Panc1 (cell line): Measurements from ENCODE around the gene IFNG-AS1. TPM values are rescaled to one million over a fixed set of nuclear protein-coding genes. Genes with fewer than 3 reads are reported as not detected.

Source experiments
- ATAC-seq: fragments of 200-7000 bp; cut with Tn5 transposase; 2 replicates; pipeline ENCODE4 v1.9.1; 2020; ENCODE audit warnings: mild to moderate bottlenecking, moderate library complexity
- BruUV-seq: library from RNA; stranded (reverse); fragments of 400-500 nt; replicated peaks from 2 replicates; lab custom pipeline; 2021; lab: Mats Ljungman, UMichigan
- CTCF ChIA-PET: fragments of 300-600 bp; sonication (Branson Sonifier 250); formaldehyde crosslinking; loops from one replicate; lab custom pipeline; 2022; ENCODE audit warnings: antibody characterized with exemption; lab: Charles Lee
- POLR2A ChIA-PET: fragments of 300-600 bp; sonication (Branson Sonifier 250); formaldehyde crosslinking; loops from one replicate; lab custom pipeline; 2022; ENCODE audit warnings: antibody characterized with exemption; lab: Charles Lee
- DNase-seq: peaks from one replicate; pipeline ENCODE4 v3.0.0-alpha.2; 2010; ENCODE audit warnings: low read depth, low spot score
- H3K27ac ChIP-seq: 2 replicates; pipeline ENCODE4 v1.5.1; 2011; ENCODE audit warnings: mild to moderate bottlenecking, low read length, inconsistent platforms
- H3K27me3 ChIP-seq: fragments of 200-500 bp; sonication (Bioruptor generic); 2 replicates; pipeline ENCODE4 v1.6.0; 2014; ENCODE audit warnings: low read length, inconsistent platforms; ENCODE audit not compliant: control insufficient read depth, insufficient read depth
- H3K36me3 ChIP-seq: fragments of 200-500 bp; sonication (Bioruptor generic); 2 replicates; pipeline ENCODE4 v1.5.1; 2014; ENCODE audit warnings: inconsistent platforms, mild to moderate bottlenecking, low read length, moderate library complexity; ENCODE audit not compliant: control insufficient read depth, insufficient read depth
- H3K4me1 ChIP-seq: 2 replicates; pipeline ENCODE4 v1.5.1; 2011; ENCODE audit warnings: inconsistent platforms, mild to moderate bottlenecking, low read length, moderate library complexity; ENCODE audit not compliant: control insufficient read depth, insufficient read depth
- H3K4me3 ChIP-seq, 2 experiments: 2 replicates each; pipeline ENCODE4 v1.5.1; 2011 to 2012; ENCODE audit warnings: low read depth in 2 of 2, low read length in 2 of 2, mild to moderate bottlenecking in 2 of 2, inconsistent platforms in 1 of 2, moderate library complexity in 1 of 2
- H3K9me3 ChIP-seq: fragments of 200-500 bp; sonication (Bioruptor generic); 2 replicates; pipeline ENCODE4 v1.5.1; 2014; ENCODE audit warnings: low read depth, mild to moderate bottlenecking, inconsistent platforms, low read length, moderate library complexity; ENCODE audit not compliant: control insufficient read depth, insufficient read depth
- POLR2AphosphoS5 ChIP-seq: IDR thresholded peaks from 2 replicates; pipeline ENCODE4 v1.6.1; 2012; ENCODE audit warnings: mild to moderate bottlenecking, low read depth, low read length, moderate library complexity
- SIN3A ChIP-seq: IDR thresholded peaks from 2 replicates; pipeline ENCODE4 v1.6.1; 2012; ENCODE audit warnings: low read depth, mild to moderate bottlenecking, low read length, moderate library complexity, borderline replicate concordance; ENCODE audit not compliant: insufficient read depth
- TCF7L2 ChIP-seq: IDR thresholded peaks from 2 replicates; pipeline ENCODE4 v1.6.1; 2011; ENCODE audit warnings: mild to moderate bottlenecking, low read depth, low read length, inconsistent platforms
- in situ Hi-C: cut with HindIII; loops from 2 replicates; pipeline ENCODE4 v1.10.0; 2016; ENCODE audit warnings: low sequenced_read_pairs, low pct_unique_long_range_greater_than_20kb
- intact Hi-C: fragments of 100-400 bp; cut with micrococcal nuclease; formaldehyde crosslinking; loops from one replicate; pipeline ENCODE4 v1.10.0; 2022; ENCODE audit not compliant: unreplicated experiment
- total RNA-seq: library from RNA; stranded (reverse); gene quantifications from one replicate; pipeline ENCODE4 v1.2.1, GENCODE V29; 2021; ENCODE audit not compliant: unreplicated experiment
- TF ChIP-seq, protein P1 (sequence below), 2 experiments: IDR thresholded peaks; 2 replicates each; pipeline ENCODE4 v1.6.1; 2011 to 2012; ENCODE audit warnings: low read depth in 2 of 2, control low read depth in 1 of 2, low read length in 1 of 2, mild to moderate bottlenecking in 1 of 2, moderate library complexity in 1 of 2; ENCODE audit not compliant: insufficient read depth in 1 of 2
- TF ChIP-seq, protein P2 (sequence below): fragments of 450-650 bp; IDR thresholded peaks from 2 replicates; pipeline ENCODE4 v1.5.1; 2017; ENCODE audit warnings: mild to moderate bottlenecking

IFNG-AS1 gene
- total RNA-seq, 1 experiment from 2014 or later: not detected

DNA sequence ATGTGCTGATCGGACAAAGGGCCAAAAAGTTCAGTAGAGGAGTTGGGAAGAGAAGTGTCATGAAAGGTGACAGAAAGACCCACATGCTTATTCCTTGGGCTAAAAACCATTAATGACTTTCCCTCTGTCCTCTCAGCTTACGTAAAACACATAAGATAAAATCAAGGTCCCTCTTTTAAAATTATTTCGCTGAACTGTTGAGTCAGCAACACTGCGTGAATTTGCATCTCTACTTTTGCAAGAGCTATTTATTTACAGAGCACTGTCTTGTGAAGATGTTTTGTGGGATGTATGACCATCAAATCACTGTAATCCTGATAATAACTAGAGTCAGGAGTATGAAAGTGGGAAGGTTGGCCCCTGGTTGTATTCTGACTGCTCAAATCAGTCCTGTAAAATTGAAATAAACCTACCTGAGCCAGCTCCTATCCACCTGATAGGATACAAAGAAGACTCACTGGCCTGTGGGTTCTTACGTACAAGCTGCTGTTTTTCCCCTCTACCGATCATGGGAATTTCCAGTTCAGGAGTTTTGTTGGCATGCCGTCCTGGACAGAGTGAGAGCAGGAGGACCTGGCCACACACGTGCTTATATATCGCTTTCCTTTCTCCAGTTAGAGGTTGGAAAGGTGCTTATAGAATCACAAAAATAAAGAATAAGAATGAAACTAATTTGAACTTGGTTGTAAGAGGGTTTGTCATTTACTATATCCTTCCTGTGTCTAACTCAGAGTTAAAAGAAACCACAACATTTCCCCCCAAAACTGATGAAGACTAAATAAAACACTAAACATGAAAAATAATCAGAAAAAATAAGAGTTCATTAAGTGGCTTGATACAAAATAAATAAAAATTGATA lies 42.9 kb downstream of the IFNG-AS1 start:
- no peaks in the 10 kb centered on the region for H3K4me1 ChIP-seq
- ATAC-seq (no peak), DNase-seq (no peak)
- H3K9me3 ChIP-seq: no peaks in the 10 kb centered on the region
- in situ Hi-C loops: no loop called here
- H3K36me3 ChIP-seq: no peaks in the 10 kb centered on the region
- ChIA-PET POLR2A (no interaction called here), CTCF (no interaction called here)
- BruUV-seq: no TSS peak
- no peak overlapping the region for H3K4me3 ChIP-seq
- TF ChIP-seq POLR2AphosphoS5 (no peak), TCF7L2 (no peak), SIN3A (no peak)
- TF ChIP-seq, protein P1, sequence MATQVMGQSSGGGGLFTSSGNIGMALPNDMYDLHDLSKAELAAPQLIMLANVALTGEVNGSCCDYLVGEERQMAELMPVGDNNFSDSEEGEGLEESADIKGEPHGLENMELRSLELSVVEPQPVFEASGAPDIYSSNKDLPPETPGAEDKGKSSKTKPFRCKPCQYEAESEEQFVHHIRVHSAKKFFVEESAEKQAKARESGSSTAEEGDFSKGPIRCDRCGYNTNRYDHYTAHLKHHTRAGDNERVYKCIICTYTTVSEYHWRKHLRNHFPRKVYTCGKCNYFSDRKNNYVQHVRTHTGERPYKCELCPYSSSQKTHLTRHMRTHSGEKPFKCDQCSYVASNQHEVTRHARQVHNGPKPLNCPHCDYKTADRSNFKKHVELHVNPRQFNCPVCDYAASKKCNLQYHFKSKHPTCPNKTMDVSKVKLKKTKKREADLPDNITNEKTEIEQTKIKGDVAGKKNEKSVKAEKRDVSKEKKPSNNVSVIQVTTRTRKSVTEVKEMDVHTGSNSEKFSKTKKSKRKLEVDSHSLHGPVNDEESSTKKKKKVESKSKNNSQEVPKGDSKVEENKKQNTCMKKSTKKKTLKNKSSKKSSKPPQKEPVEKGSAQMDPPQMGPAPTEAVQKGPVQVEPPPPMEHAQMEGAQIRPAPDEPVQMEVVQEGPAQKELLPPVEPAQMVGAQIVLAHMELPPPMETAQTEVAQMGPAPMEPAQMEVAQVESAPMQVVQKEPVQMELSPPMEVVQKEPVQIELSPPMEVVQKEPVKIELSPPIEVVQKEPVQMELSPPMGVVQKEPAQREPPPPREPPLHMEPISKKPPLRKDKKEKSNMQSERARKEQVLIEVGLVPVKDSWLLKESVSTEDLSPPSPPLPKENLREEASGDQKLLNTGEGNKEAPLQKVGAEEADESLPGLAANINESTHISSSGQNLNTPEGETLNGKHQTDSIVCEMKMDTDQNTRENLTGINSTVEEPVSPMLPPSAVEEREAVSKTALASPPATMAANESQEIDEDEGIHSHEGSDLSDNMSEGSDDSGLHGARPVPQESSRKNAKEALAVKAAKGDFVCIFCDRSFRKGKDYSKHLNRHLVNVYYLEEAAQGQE (IDR thresholded peaks at IDR 0.05; ENCODE audit: insufficient read depth in 1 of 2, low read depth in 2 of 2, low read length in 1 of 2): no peak
- TF ChIP-seq, protein P2, sequence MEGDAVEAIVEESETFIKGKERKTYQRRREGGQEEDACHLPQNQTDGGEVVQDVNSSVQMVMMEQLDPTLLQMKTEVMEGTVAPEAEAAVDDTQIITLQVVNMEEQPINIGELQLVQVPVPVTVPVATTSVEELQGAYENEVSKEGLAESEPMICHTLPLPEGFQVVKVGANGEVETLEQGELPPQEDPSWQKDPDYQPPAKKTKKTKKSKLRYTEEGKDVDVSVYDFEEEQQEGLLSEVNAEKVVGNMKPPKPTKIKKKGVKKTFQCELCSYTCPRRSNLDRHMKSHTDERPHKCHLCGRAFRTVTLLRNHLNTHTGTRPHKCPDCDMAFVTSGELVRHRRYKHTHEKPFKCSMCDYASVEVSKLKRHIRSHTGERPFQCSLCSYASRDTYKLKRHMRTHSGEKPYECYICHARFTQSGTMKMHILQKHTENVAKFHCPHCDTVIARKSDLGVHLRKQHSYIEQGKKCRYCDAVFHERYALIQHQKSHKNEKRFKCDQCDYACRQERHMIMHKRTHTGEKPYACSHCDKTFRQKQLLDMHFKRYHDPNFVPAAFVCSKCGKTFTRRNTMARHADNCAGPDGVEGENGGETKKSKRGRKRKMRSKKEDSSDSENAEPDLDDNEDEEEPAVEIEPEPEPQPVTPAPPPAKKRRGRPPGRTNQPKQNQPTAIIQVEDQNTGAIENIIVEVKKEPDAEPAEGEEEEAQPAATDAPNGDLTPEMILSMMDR: no peak
- H3K27ac ChIP-seq: no peak overlapping the region
- no peaks in the 10 kb centered on the region for H3K27me3 ChIP-seq
- intact Hi-C loops: no loop called here

DNA sequence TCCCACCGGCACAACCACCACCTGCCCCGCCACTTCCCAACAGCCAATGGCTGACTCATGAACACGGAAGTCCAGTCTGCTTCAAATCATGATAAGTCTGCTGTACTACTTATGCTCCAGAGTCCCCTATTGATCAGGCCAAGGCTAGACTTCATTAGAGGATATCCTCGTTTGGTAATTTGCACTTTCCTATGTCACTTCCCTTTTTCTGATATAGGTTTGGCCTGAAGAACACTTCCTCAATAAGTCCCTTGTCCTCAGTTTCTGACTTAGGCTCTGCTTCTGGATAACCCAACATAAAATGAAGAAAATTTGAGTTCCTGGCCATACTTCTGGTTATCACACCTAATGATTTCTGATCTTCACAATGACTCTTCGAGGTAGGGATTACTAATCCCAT lies 45.3 kb downstream of the IFNG-AS1 start:
- Histone ChIP-seq H3K4me3 (no peak overlapping the region), H3K9me3 (no peaks in the 10 kb centered on the region), H3K36me3 (no peaks in the 10 kb centered on the region), H3K4me1 (no peaks in the 10 kb centered on the region), H3K27me3 (no peaks in the 10 kb centered on the region), H3K27ac (no peak overlapping the region)
- TF ChIP-seq, protein P1 (IDR thresholded peaks at IDR 0.05; ENCODE audit: insufficient read depth in 1 of 2, low read depth in 2 of 2, low read length in 1 of 2): no peak
- TF ChIP-seq, protein P2: no peak
- no peak for ATAC-seq
- in situ Hi-C loops (no loop called here), intact Hi-C loops (no loop called here)
- POLR2A ChIA-PET: no interaction called here
- DNase-seq: no peak
- BruUV-seq: no TSS peak
- CTCF ChIA-PET: no interaction called here
